ENCODE data around the gene ADGRE3.

The ADGRE3 gene

DNA sequence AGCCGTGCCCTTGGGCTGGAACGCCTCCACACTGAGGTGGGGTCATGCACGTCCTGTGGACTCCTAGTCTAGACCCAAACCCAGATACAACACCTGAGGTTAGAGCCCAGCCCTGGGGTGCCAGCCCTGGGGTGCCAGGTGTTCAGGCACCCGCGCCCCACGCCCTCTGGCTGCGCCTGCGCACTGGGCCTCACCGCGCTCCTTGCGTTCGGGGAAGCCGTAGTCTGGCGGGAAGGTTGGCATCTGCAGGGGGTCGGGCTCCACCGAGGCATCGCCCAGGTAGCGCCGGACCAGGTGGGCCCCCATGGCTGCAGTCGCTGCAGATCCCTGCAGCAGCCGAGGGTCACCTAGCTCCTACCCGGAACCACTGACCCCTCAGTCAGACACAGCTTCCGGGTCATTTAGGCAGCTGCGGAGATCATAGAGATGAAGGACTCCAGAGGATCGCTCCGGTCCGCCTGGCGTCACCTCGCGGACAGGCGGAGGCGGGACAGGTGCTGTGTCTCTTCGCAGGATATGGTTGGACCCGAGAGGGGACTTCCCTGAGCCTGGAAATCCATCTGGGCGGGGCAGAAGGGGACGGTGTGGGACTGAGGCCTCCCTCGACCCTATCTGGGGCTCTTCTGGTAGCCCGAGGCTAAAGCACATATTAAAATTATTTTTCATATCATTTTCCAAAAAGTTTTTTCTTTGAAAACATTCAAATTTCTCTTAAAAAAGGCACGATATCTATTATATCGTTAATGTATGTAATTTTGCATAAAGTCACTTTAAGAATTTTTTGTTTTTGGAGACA is 102.8 kb downstream of the ADGRE3 start, which contains the start of gene NDUFB7:
NDUFB7 (minus strand) TSS at position 372 of the 796 bp plus-strand sequence; CDS start at position 306, 66 bp downstream.
- CTCF ChIA-PET, result interaction anchor here (0.6 to 14.1 kb wide), 15 partner anchors 8 to 214 kb away, joined by 3 to 307 read pairs (median 5); partner anchors contain the start of gene ZNF333
- POLR2A ChIA-PET, result interaction anchor here (0.7 kb wide), 1 partner anchor 1625 kb away, joined by 4 read pairs; no protein-coding TSS in a partner anchor
- peak; percentile 91 for DNase-seq (ENCODE audit: extremely low spot score)
- TF ChIP-seq, protein P1, sequence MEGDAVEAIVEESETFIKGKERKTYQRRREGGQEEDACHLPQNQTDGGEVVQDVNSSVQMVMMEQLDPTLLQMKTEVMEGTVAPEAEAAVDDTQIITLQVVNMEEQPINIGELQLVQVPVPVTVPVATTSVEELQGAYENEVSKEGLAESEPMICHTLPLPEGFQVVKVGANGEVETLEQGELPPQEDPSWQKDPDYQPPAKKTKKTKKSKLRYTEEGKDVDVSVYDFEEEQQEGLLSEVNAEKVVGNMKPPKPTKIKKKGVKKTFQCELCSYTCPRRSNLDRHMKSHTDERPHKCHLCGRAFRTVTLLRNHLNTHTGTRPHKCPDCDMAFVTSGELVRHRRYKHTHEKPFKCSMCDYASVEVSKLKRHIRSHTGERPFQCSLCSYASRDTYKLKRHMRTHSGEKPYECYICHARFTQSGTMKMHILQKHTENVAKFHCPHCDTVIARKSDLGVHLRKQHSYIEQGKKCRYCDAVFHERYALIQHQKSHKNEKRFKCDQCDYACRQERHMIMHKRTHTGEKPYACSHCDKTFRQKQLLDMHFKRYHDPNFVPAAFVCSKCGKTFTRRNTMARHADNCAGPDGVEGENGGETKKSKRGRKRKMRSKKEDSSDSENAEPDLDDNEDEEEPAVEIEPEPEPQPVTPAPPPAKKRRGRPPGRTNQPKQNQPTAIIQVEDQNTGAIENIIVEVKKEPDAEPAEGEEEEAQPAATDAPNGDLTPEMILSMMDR (IDR thresholded peaks at IDR 0.05; ENCODE audit: control extremely low read depth, extremely low read depth, low read depth, missing control alignments), result peak; percentile 93

DNA sequence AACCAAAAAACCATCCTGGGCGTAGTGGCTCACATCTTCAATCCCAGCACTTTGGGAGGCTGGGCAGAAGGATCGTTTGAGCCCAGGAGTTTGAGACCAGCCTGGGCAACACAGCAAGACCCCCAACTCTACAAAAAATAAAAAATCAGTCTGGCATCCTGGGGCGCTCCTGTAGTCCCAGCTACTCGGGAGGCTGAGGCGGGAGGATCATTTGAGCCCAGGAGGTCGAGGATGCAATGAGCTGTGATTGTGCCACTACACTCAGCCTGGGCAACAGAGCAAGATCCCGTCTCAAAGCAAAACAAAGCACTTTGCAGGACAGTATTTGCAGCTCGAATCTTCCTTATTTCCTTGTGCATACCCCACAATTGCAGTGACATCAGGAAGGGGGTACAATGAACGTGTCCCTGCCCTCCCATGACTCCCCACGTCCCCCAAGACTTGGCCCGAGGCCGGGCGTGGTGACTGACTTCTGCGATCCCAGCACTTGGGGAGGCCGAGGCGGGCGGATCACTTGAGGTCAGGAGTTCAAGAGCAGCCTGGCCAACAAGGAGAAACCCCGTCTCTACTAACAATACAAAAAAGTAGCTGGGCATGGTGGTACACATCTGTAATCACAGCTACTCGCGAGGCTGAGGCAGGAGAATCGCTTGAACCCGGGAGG is 103.6 kb downstream of the ADGRE3 start:
- TF ChIP-seq, protein P1 (IDR thresholded peaks at IDR 0.05; ENCODE audit: control extremely low read depth, extremely low read depth, low read depth, missing control alignments), result no peak
- no peak for DNase-seq (ENCODE audit: extremely low spot score)
- ChIA-PET POLR2A (no interaction called here), CTCF (interaction anchor here (1.6 to 14.1 kb wide), 8 partner anchors 8 to 215 kb away, joined by 4 to 307 read pairs (median 22); partner anchors contain the start of gene ZNF333)

Data from GM10248 (cell line).